Measurements from ENCODE around the gene CHST11. TPM values are rescaled to one million over a fixed set of nuclear protein-coding genes. Genes with fewer than 3 reads are reported as not detected.
A peak's percentile ranks its signal among the peaks of the same experiment; 100 is the strongest.

Gene CHST11
- total and polyA plus RNA-seq, 9 of the 15 experiments (the other 6 are each of a cell fraction or from before 2014, with no cell fraction given) = 2.3 to 38.7 (median 15.0) TPM

GRCh38 chr12:104480012-104480411, 23.3 kb downstream of the CHST11 start (continued):
- no peak for TF ChIP-seq SAP30 (IDR thresholded peaks at IDR 0.05; ENCODE audit: borderline replicate concordance, insufficient read depth, low read depth, low read length, poor library complexity, severe bottlenecking)
- TF ChIP-seq REST (IDR thresholded peaks at IDR 0.05; ENCODE audit: borderline replicate concordance) = no peak
- no peak for TF ChIP-seq REST (CRISPR knock-in tag; IDR thresholded peaks at IDR 0.05; ENCODE audit: low read depth)
- TF ChIP-seq NFATC3 (IDR thresholded peaks at IDR 0.05) = no peak
- no peak for TF ChIP-seq THRAP3 (IDR thresholded peaks at IDR 0.05; ENCODE audit: borderline replicate concordance)
- TF ChIP-seq NBN (IDR thresholded peaks at IDR 0.05; ENCODE audit: low read depth) = no peak
- TF ChIP-seq DNMT1 (IDR thresholded peaks at IDR 0.05) = no peak
- peak; percentile 59 for TF ChIP-seq LEF1 (IDR thresholded peaks at IDR 0.05)
- no peak for TF ChIP-seq BCOR (IDR thresholded peaks at IDR 0.05)
- TF ChIP-seq PTRF (tag; IDR thresholded peaks at IDR 0.05) = no peak
- TF ChIP-seq HDAC8 (tag; IDR thresholded peaks at IDR 0.05) = no peak
- TF ChIP-seq RUNX1 (IDR thresholded peaks at IDR 0.05; ENCODE audit: low read depth) = no peak
- 0 out of 2 replicates have a peak, but pooled peaks have one; percentile 22 for TF ChIP-seq GATAD2A (IDR thresholded peaks at IDR 0.05)
- TF ChIP-seq ZNF644 (tag; IDR thresholded peaks at IDR 0.05; ENCODE audit: low read depth) = no peak
- no peak for TF ChIP-seq SPI1 (IDR thresholded peaks at IDR 0.05; ENCODE audit: borderline replicate concordance, low read depth, low read length)
- TF ChIP-seq ZNF592 (IDR thresholded peaks at IDR 0.05) = peak; percentile 70; the same call in 1 of the 2 replicates
- TF ChIP-seq ZNF316 (IDR thresholded peaks at IDR 0.05) = peak; percentile 35; the same call in 1 of the 2 replicates
